GM10847 (cell line): ENCODE results near the gene RAB11FIP5.

Source experiments
- POLR2A ChIP-seq: IDR thresholded peaks from 2 replicates; pipeline ENCODE4 v1.6.1; 2011; ENCODE audit not compliant: insufficient read length; ENCODE audit errors: extremely low read depth

Gene RAB11FIP5

DNA sequence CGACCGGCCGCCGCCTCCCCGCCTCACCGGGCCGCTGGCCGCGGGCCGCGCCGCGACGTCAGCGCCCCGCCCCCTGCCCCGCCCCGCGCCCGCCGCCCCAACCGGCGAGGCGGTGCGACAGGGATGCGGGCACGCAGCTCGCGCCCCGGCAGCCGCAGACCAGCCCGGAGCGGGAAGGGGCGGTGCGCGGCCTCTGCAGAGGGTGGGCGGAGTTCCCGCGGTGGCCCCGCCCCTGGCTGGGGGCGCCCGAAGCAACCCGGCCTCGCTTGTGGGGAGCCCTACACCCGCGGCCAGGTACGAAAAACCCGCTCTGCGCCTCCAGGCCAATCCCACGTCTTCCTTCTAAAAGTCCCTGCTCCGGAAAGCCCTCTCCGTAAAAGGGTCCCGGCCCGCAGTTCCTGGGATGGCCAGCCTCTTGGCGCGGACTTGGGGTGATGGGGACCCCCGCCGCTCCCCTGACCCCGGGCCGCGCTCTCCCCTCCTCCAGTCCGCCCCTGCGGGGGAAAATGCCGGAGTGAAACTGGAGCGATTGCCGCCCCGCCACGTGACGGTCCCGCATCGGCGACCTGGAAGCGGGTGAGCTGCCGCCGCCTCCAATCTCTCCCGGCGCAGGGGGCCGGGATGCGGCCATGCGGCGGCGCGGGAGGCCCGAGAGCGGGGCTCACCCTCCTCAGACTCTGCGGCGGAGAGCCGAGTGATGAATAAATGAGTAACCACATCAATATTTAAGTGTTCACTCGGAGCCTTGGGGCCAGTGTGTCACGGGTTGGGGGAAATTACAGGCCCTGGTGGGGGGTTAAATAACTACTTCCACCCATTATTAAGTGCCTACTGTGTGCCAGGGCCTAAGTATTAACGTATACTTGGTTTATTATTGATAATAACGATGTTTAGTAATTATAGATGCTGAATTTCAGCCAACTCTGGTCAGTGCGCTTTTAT, at the start of gene RAB11FIP5:
RAB11FIP5 (minus strand) TSS at position 36 of the 942 bp plus-strand sequence. CDS start 171 bp downstream, outside the sequence.
- no peak for TF ChIP-seq POLR2A

DNA sequence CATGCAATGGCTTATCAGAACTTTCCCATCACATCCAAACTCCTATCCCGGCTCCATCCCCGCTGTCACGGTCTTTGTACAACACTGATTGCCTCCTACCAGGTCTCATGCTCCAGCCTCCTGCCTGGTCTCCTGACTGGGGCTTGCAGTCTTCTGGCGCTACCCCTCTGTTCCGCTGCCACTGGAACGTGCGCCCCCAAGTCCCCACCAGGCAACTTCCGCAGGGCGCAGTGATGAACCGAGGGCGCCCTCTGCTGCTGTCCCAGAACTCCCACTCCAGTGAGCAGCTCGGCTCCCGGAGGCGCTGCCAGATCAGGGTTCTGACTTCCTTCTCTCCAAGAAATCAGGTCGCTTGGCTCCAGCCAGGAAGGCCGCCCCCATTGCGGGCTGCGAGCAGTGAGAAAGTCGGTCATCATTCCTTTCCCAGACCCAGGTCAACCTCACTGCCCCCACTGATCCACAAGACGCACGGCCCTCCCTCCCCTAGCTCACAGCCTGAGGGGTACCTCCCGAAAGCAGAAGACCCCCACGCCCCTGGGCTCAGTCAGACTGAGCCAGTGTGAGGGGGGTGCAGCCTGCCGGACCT, 43.9 kb upstream of the RAB11FIP5 start:
- TF ChIP-seq POLR2A: no peak

DNA sequence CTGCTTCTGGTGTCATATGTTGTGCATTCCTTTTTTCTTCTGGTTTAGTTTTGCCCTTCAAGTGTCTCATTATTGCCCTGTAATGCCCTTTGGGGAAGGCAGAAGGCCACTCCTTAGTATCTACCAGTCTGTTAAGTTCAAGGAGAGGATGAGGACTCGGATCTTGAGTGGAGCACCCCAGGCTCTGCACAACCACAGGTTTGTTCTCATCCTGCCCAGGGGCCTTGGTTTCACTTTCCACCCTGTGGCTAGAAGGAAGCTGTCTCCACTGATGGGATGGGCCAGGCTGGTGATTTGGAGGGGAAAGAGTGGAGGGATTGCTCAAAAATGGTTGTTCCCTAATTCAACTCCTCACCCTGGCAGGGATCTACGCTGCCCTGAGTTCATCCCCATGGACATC, 30.2 kb upstream of the RAB11FIP5 start:
- TF ChIP-seq POLR2A: no peak

DNA sequence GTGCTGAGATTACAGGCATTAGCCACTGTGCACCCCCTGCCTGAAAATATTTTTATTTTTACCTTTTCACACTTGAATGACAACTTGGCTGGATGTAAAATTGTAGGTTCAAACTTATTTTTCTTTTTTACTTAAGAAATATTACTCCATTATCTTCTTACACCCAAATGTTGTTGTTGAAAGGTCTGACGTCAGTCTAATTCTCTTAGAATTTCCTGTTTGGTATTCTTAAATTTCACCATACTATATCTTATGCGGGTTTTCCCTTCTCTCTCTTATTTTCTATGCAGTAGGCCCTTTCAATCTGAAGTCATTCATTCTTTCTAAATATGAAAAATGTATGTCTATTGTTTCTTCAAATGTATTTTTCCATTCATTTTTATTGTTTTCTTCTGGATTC, 29.1 kb upstream of the RAB11FIP5 start:
- TF ChIP-seq POLR2A: no peak

- no peak for TF ChIP-seq POLR2A
Measured at GRCh38 chr2:73135236-73135635, 22.5 kb upstream of the RAB11FIP5 start.

DNA sequence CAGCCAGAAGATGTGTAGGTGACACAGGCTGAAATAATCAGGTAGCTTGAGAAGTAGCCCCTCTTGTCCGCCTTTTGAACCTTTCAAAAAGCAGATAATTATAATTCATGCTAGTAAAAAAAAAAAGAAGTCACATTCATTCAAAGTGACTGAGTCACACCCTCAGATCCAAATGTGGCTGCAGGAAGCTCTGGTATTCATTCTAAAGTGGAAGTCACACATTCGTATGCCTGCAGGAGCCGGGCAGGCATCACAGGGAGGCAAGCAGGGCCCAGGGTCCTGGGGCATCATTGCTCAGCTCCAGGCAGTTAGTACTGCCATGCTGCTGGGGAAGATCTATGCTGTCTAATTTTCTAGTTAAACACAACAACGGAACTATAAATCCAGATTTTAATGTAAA, 21.7 kb upstream of the RAB11FIP5 start:
- no peak for TF ChIP-seq POLR2A

GRCh38 chr2:73133566-73134197, 20.9 kb upstream of the RAB11FIP5 start:
- no peak for TF ChIP-seq POLR2A

DNA sequence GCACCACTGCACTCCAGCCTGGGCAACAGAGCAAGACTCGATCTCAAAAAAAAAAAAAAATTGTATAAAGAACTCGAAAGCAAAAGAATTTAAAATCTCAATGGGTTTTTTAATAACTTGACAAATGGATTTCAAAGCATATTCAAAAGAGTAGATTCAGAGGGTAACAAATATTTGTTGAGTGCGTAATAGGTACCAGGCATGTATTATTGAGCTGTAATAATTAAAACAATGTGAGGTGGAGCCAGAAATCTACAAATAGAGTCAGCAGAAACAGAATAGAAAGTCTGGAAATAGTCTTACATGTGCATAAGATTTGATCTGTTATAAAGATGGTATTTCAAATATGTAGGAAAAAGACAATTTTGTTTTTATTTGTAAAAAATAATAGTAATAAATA, 19.1 kb upstream of the RAB11FIP5 start:
- no peak for TF ChIP-seq POLR2A

GRCh38 chr2:73130790-73131189, 18.0 kb upstream of the RAB11FIP5 start:
- TF ChIP-seq POLR2A: no peak

DNA sequence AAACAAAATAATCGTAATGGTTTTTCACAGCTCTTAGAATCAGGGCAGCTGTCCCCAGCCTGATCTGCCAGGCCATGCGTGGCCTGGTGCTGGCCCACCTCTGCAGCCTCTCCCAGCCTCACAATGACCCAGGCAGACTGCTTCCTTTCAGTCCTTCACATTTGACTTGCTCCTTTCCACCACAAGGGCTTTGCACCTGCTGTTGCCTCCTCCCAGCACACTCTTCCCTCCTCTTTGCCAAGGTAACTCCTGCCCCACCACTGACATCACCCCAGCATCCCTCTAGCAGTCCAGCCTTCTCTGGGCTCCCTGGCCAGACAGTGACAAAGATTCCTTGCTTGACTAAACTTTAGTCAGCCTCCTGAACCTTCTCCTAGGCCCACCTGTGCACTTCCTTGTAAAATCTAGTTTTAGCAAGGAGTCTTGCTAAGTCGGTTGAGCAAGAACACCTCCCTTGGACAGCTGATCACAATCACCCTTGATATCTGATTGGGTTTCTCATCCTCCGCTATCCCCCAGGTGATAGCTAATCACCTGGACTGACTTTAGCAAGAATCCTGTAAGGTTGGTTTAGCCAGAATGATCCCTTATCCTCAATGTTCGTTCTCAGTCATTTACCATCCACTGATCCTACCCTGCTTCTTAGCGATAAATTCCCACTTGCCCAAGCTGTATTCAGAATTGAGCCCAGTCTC, 16.2 kb upstream of the RAB11FIP5 start:
- no peak for TF ChIP-seq POLR2A

- no peak for TF ChIP-seq POLR2A
Measured at GRCh38 chr2:73122536-73122935, 9.8 kb upstream of the RAB11FIP5 start.

DNA sequence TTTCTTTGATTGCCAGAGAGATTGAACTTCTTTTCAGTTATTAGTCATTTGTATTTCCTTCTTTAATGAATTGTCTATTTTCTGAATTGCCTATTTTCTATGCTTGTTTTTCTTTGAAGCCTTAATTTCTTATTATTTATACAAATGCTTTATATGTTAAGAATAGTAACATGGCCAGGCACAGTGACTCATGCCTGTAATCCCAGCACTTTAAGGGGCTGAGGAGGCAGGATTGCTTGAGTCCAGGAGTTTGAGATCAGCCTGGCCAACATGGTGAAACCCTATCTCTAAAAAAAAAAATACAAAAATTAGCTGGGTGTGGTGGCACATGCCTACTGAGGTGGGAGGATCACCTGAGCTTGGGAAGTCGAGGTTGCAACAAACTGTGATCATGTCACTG, 4.7 kb upstream of the RAB11FIP5 start:
- no peak for TF ChIP-seq POLR2A

- no peak for TF ChIP-seq POLR2A
Measured at GRCh38 chr2:73116182-73116960, 3.6 kb upstream of the RAB11FIP5 start.

GRCh38 chr2:73114273-73114867, 1.6 kb upstream of the RAB11FIP5 start:
- no peak for TF ChIP-seq POLR2A
